Dermis blood vessel endothelial cell (primary cell): ENCODE measurements around the gene ZFYVE21. TPM values are rescaled to one million over a fixed set of nuclear protein-coding genes. Genes with fewer than 3 reads are reported as not detected.

Source experiments
- DNase-seq: peaks from one replicate; pipeline ENCODE4 v3.0.0; 2010
- total RNA-seq: library from RNA; depleted of rRNA; stranded (reverse); fragments of >200 nt; gene quantifications from 2 replicates; pipeline ENCODE4 v1.2.3, GENCODE V29; 2014

Gene ZFYVE21
- total RNA-seq, 1 donor from 2014 or later: 138 TPM

DNA sequence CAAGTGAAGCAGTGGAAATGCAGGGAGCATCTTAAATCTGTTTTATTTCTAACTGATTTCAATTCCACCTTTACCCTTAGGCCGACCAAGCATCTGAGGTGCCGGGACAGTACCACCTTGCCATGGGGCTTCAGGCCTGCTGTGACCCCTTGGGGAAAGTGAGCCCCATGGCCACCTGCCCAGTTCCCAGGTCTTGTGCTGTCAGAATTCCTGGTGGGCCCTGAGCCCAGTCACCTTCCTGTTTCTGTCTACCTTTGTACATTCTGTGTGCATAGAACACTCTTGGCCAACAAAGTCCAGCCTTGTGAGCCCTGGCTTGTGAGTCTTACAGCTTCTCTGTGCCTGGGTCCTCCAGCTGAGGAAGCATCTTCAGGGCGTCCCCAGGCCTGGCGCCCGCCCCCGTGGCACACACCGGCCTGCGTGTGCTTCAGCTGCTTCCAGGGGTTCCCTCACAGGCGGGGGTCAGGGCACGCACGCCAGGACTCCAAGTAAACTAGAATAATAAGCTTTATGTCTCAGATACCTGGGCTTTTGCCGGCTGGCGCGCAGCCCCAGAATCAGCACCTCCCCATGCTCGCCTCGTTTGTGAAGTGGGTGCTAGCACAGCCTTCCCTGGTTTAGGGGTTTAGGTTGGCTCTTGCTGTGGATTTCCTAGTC, 10.3 kb downstream of the ZFYVE21 start:
- no peak for DNase-seq

DNA sequence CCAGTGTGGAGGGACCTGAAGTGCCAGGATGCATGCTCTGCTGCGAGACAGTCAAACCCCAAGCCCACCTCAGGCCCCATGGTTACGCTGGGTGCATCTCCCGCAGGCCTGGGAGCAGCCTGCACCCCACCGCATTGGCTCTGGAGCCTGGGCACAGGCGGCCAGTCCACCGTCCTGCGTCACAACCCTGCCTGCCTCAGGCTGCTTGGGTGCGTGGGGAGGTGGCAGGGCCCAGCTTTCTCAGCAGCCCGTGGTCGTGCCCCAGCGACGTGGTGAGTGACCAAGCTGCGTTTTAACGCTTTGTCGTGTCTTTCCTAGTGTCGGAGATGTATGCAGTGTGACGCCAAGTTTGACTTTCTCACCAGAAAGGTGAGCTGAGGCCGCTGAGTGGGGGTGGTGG, 10.9 kb downstream of the ZFYVE21 start:
- no peak for DNase-seq

DNA sequence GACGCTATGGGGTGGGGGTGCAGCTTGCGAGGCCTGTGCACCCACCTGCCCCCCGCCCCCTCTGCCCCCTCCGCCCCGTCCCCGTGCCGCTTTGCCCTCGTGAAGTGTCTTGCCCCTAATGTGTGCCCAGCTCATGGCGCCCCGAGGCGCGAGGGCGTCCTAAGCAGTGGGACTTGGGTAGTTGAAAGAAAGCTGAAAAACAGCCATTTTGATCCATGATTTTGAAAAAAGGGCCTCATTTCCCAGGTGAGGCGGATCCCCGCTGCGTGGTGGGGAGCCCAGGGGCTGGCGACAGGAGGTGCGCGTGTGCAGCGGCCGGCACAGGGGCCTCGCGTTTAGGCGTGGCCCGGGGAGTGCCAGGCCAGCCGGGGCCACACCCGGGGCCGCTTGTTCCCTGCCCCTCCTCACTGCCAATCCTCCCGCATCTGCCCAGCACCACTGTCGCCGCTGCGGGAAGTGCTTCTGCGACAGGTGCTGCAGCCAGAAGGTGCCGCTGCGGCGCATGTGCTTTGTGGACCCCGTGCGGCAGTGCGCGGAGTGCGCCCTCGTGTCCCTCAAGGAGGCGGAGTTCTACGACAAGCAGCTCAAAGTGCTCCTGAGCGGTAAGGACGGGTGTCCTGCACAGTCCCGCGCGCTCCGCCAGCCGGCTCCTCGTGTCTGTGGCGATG, 11.8 kb downstream of the ZFYVE21 start:
- no peak for DNase-seq

DNA sequence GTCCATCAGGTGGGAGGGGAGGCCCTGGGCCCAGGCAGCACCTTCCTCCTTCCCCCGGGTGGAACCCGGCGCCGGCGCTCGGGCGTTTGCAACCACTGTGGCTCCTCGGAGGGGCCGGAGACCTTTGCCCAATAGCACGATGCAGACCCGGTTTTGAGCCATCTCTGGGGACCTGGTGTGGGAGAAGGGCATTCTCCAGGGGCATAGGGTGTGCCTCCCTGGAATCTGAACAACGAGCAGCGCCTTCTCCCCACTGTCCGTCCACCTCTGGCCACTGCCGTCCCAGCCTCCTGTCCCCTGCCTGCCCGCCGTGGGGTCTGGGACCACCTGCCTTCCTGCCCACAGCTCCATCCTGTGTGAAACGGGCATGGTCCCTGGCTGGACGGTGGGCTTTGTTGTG, 12.5 kb downstream of the ZFYVE21 start:
- no peak for DNase-seq

DNA sequence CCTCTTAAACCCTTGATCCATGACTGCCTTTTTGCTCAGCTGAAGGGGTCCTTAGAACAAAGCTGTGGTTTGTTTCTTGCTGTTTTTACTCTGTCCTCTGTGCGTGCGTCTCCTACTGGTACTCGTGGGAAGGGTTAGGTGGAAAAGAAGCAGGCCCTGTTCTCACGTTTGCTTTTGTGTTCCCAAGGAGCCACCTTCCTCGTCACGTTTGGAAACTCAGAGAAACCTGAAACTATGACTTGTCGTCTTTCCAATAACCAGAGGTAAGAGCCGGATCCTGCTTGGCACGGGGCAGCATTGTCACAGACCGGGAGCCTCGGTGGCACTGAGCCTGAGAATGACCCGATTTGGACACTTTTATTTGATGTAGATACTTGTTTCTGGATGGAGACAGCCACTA, 13.1 kb downstream of the ZFYVE21 start:
- no peak for DNase-seq

DNA sequence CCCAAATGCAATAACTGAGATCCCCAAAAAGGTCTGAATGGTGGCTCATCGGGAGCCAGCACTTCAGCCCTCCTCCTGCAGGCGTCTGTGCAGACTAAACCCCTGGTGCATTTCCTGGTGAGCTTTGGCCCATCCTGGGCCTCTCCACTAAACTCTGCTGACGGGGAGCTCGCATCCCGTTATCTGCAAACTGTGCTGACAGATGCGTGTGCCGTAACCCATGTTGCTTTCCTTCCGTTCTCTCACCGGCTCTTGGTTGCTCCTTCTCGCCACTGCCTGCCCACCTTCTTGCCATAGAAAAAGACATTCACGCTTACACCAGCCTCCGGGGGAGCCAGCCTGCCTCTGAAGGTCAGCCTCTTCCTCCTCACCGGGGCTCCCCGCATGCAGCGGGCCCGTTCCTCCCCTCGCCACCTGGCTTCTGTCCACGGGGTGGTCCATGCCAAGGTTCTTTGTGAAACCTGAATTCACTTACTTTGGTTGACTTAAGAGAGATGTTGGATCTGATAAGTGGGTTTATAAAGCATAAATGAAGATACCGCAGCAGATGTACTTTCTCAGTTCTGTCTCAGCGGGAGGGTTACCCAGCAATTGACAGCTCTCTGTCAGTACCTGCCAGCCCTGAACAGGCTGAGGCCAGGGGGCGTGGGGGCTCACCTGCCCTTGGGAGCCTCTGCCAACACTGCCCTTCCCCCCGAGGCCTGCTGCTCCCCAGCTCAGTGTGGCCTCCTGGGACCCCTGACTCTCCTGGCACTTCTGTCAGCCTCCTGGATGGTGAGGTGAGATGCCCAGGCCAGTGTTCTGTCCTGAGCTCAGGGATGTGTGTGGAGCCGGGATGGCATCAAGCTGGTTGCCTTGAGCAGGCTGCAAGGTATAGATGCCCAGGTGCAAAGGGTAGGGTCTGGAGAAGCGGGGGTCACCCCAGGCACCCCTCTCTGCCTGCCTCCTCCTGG, 14.2 kb downstream of the ZFYVE21 start:
- no peak for DNase-seq

DNA sequence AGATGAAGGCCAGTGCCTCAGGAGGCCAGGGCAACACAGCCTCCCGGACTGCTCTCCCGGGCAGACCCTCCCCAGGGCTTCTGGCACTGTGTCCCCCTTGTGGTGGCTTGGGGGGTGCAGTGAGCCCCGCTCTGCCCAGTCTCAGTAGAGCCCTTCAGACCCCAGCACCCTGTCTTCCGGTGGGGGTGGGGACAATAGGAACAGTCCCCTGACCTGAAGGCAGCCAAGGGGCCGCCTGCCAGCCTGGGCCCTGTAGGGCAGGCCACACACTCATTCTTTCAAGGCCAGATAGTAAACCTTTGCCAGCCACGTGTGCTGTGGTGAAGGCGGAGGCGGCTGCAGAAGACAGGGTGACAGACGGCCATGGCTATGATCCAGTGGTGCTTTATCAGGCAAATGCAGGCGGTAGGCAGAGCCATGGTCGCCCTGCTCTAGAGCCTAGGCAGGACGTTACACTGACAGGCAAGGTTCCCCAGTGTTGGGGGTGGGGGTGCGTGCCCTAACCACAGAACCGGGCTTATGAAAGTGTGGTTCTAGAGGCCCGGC, 15.0 kb downstream of the ZFYVE21 start:
- DNase-seq: no peak

DNA sequence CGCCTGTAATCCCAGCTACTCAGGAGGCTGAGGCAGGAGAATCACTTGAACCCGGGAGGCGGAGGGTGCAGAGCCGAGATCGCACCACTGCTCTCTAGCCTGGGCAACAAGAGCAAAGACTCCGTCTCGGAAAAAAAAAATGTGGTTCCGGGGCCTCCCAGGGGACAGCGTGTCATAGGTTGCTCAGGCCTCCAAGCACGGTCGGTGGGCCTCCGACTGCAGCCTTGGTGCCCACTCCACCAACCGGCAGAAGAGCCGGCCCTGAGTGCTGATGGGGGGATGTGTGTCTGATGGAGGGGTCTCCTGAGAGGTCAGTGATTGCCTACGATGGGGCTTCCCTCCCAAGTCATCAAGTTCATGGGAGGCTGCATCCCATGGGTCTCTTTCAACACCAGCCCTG, 15.9 kb downstream of the ZFYVE21 start:
- no peak for DNase-seq

DNA sequence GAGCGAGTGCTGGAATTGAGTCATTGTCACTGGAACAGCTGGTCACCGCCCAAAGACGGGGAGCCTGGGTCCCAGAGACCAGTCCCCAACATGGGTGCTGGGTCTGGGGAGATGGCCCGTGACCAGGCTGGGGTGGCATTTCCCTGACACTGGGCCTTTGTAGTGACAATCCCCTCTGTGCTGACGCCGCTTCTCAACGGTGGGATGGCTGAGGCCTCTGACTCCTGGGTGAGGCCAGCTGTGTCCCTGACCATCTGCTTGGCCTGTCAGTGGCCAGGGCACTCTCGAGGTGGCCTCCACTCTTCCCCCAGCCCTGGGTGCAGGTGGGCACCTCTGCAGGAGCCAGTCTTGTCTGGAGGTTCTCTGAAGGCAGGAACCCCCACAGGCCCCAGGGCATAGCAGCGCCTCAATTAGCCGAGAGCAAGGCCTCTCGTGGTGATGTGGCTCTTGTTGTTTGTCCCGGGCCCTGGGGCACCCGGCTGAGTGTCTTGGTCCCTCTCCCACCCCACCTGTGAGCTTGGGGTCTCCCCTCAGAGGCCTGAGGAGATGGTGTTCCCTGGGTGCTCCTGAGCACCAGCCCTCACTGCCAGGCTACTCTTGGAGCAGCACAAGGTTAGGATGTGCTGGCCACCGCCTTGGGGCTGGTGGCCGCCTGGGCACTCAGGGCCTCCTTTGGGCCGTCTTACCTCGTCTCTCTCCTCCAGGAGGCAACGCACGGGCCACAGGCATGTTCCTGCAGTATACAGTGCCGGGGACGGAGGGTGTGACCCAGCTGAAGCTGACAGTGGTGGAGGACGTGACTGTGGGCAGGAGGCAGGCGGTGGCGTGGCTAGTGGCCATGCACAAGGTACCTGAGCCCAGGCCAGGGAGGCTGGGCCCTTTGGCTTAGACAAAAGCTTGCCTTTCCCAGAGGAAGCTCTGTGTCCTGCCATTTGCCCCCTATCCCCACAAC, 16.6 kb downstream of the ZFYVE21 start:
- no peak for DNase-seq

DNA sequence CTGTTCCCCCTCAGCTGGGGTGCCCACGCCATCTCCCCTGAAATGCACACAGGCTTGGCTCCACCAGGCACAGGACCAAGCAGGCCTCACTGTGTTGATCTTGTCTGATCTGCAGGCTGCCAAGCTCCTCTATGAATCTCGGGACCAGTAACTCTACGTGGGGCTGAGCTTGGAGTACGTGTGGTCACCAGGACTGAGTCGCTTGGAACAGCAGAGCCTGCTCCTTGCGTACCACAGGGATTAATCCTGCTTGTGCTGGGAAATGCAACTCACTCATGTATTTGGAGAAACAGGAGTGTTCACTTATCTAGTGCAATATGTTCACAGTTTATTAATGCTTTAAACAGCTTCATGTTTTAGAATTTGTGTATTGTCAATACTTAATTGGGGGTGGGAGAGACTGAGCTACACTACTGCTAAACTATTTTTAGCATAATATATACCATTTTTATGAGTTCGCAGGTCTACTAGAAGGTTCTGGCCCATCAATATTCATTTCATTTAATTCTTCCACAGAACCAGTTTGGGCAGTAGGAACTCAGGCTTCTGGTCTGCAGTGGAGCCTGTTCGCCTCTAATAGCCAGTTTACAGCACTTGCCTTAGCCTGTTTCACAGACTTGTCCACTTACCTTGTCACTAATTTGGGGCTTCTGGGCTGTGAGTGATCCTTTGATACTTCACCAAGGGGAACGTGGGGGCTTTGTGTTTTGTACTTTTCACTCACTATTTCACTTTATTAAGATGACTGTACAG, 17.4 kb downstream of the ZFYVE21 start:
- DNase-seq: no peak

DNA sequence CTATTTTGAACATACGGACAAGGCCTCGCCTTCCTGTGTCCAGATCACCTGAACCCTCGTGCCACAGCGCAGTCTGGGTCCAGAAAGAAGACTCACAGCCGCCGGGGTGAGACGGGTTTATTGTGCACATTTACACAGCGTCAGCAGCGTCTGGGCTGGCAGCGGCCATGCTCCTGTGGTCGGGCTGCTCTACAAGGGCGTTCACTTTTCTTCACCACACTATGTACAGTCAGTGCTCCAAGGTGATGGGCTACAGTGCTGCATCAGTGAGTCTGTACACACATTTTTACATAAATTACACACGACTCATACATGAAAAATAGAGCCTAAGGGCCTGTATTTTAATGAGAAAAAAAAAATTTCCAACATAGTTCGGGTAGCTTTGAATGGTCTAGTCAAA, 18.0 kb downstream of the ZFYVE21 start:
- no peak for DNase-seq

DNA sequence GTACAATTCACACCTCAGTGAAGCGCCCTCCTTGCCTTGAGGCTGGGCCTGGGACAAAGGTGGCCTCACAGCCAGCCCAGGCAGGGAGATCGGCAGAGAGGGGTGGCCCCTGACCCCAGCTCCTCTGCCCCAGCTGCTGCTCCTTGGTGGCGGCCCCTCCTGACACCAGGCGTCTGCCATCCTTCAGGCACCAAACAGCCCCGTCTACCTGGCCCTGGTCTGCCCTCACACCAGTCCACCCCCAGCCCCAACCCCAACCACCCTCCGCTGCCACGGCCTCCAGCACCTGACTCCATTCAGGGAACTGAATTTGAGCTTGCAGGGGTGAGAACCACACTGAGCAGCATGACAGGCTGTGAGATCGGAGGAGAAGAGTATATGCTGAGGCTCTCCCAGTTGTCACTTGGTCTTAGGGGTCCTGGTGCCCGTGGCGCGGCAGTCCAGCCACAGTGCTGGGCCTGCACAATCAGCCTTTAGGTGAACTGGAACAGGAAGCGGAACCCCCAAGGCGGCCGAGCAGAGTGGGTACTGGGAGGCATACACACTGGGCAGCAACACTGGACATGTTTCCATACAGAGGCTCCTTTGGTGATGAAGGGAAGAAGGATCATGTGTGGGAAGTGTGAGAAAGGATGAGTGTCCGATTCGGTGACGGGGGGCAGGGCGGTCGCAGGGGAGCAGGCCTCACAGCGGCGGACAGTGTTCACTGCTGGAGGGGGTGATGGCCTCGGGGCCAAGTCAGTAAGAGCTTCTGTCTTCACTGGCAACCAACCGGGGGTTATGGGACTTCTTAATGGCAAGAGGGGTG, 18.7 kb downstream of the ZFYVE21 start:
- no peak for DNase-seq

DNA sequence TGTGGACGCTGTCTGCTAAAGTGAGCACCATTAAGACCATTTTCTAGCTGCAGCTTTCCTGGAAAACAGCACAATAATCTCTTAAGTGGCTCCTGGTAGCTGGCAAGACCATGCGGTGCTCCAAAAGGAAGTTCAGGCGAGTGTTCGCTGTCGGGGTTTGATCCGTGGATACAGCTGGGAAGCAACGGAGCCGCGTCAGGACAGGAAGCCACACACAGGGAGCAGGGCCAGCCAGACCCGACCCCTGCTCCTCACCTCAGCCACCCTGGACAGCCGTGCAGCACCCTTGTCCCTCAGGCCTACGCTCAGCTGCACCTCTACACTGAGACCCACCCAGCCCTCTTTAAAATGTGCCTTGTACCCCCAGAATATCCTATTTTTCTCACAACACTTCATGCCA, 19.4 kb downstream of the ZFYVE21 start:
- peak; percentile 61 for DNase-seq

DNA sequence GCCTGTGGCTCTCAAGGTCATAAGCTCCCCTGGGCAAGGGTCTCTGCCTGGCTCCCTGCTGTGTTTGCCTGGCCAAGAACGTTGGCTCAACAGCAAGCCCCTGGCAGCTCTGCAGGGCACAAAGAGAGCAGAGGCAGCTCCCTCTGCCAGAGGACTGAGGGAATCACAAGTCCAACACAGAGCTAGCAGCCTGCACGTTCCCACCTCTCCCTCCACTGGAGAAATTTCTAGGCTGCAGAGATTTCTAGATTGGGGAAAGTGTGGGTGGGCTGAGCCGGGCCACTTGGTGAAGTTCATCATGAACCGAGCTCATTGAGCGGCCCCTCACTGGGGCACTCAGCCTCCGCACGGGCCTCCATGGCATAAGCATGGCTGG, 19.8 kb downstream of the ZFYVE21 start:
- DNase-seq: peak; percentile 41

DNA sequence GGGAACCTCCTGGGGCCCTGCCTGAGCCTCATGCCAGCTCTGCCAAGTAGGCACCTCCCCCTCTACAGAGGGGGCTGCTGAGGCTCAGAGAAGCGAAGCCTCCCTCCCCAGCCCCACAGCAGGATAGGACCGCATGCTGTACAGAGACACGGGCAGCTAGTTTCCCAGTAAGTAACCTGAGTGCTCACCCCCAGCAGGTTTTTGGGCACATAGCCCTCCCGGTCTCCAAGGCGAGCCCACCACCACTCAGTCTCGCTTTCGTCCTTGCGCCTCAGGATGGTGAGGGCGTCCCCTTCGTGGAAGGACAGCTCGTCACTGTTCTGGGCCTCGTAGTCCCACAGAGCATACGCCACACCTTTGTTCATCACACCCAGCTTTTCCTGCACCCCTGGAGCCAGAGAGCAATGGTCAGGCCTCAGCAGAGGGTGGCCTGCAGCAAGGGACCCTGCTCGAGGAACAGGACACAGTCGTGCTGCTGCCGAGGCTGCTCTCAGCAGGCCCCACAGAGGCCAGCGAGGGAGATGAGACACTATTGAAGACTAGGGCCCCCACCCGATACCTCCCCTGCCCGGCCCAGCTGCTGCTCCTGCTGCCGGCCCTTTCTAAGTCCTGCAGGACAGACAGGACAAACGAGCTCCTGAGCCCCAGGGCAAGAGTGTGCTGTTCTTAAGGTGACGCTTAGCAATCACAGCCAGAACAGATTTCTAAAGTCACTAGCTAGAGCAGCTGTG, 20.4 kb downstream of the ZFYVE21 start:
- no peak for DNase-seq

DNA sequence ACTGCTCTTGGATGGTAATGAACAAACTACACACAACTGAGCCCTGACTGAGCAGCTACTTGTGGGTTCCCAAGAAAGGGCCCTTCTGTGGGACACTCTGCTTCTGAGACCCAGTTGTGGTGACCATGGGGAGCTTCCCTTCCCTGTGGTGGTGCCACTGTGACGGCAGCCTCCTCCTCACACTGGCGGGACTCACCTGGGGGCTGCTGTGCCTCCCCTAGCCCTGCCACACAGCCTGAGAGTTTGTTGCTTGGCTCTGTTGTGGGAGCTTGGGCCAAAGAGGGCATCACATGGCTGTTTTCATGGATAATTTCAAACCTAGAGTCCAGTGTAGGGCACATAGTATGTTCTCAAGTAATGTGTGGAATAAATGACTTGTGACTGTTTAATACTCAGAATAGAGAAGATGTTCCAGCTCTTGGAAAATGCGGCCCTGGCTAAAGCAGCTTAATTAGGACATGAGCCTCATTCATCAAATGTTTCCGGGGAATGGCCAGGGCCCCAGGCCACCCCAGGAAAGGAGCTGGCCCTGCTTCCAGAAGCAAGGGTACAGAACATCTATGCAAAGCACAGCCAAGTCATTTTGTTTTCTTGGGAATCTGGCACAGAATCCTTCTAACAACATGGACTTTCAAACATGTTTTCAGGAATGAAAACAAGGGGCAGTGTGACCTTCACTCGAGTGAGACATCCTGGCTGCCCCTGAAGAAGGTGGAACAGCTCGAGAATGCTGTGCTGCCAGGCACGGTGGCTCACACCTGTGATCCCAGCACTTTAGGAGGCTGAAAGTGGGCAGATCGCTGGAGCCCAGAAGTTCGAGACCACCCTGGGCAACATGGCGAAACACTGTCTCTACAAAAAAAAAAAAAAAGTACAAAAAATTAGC, 21.2 kb downstream of the ZFYVE21 start:
- no peak for DNase-seq

DNA sequence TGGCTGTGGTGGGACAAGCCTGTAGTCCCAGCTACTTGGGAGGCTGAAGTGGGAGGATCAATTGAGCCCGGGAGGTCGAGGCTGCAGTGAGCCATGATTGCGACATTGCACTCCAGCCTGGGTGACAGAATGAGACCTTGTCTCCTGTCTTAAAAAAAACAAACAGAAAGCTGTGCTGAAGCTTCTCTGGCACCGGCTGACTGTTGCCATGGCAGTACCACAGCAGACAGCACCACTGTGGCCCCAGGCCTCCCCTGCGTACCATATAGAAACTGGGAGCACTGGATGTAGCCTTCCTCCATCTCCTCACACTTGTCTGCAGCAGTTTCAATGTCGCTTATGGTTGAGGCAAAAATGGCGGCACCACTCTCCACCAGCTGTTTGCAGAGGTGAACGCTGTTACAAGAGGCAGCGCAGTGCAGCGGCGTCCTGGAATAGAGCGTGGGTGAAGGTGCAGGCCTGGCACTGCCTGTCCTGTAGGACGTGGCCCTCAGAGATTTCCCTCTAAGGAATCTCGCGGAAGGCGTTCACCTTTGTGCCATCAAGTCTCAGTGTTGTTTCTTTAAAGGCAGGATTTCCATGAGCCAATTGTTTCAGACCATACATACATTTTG, 21.9 kb downstream of the ZFYVE21 start:
- no peak for DNase-seq

DNA sequence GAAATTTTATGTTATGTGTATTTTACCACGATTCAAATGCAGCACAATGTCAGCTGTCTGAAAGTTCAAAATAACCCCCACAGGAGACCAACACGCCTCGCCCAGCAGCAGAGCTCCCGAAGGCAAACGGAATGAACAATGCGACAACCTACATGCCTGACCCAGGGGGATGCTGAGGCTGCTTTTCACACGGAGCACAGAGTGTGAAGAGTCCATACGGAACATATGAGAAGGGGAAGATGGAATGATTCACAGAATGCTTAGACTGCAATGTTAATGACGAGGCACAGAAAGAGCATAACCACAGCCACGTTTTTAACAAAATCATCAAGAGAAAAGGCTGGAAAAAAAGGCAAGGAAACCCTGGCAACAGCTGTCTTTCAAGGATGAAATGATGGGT, 22.6 kb downstream of the ZFYVE21 start:
- no peak for DNase-seq
